ENCODE measurements around the gene C1orf146.
A peak's percentile ranks its signal among the peaks of the same experiment; 100 is the strongest.
"Not testable (repeated sequence)": the region's sequence is repeated elsewhere in the genome, so short reads cannot be mapped to it uniquely, and the experiment has no call there.

The C1orf146 gene

GRCh38 chr1:92276082-92276481 is 58.4 kb downstream of the C1orf146 start:
- no peak for DNase-seq

DNA sequence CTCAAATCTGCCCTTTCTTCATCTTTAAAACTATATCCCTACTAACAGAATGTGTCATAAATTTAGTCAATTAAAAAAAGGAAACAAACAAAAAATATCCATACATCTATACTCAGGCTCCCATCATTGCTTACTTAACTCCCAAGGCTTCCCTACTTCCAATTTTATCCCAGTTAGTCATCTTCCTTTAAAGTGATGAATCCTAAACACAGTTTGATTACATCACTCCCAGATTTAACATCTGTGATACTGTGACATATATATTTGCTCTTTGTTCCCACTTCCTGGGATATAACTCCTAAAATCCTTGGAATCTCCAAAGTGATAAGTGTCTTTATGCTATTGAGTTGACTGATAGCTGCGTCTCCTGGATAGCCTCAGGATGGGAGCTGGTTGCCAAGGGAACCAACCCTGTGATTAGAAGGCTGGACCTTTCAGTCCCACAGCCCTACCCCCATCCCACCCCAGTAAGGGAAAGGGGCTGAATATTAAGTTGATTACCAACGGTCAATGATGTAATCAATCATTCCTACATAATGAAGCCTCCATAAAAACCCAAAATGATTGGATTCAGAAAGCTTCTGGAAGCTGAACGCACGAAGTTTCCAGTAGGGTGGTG is 59.5 kb downstream of the C1orf146 start:
- no peak for DNase-seq

- DNase-seq: not testable (repeated sequence)
Measured at GRCh38 chr1:92279781-92280180, 62.1 kb downstream of the C1orf146 start.

GRCh38 chr1:92281411-92281810 is 63.7 kb downstream of the C1orf146 start:
- DNase-seq: not testable (repeated sequence)

GRCh38 chr1:92291372-92291999 is 73.8 kb downstream of the C1orf146 start:
- DNase-seq: peak; percentile 22 to 40

Data from NCI-H2081 (cell line).